GM08714 (cell line): ENCODE results near the gene PRKAR1A.

ENCODE experiments used
- H3K4me3 ChIP-seq: fragments of 200-500 bp; sonication (Bioruptor generic); 2 replicates; pipeline ENCODE4 v1.5.1; 2014; ENCODE audit warnings: mild to moderate bottlenecking, low read length, inconsistent platforms
- ZNF274 ChIP-seq: IDR thresholded peaks from 2 replicates; pipeline ENCODE4 v1.6.1; 2012; ENCODE audit warnings: mild to moderate bottlenecking, low read depth, low read length

Gene PRKAR1A

GRCh38 chr17:68542698-68543463 is 30.7 kb downstream of the PRKAR1A start:
- H3K4me3 ChIP-seq: no peak overlapping the region
- TF ChIP-seq ZNF274: no peak

DNA sequence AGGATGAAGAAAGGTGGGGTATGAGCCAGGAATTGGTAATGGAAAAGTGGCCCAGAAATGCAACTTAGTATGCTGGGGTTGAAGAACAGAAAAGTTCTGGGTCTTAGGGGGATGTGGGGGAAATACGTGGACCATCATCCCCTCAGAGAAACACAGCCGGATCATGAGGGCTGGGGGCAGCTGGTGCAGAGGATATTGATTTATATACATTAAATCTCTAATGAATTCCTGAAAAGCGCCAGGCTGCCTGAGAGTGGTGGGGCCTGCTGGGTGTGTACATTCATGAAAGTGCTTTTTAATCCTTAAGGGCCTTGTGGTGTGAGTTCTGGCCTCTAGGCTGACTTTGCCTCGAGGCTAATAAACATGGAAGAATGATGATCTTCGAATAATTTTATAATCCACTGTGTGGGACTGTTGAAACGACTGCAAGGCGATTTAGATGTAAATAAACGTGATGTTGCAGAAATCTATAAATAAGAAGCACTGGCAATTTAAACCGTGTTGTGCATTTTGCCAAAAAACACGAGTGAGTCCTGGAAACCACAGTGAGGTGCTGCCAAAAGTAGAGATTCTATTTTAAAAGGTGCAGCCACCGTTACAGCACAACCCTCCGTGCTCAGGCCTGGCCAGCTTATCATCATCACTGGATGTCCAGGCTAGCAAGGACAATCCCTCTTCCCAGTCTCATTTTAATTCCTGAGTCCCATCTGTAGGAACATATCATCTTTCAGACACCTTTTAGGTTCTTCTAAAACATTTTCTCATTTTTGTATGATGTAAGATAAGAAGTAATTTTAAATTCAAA is 32.1 kb downstream of the PRKAR1A start:
- H3K4me3 ChIP-seq: no peak overlapping the region
- TF ChIP-seq ZNF274: no peak

- TF ChIP-seq ZNF274: no peak
These were observed 44.3 kb downstream of the PRKAR1A start for GRCh38 chr17:68556551-68556950.

GRCh38 chr17:68559316-68559715 is 47.1 kb downstream of the PRKAR1A start:
- no peak overlapping the region for H3K4me3 ChIP-seq

More at GRCh38 chr17:68556551-68556950, 44.3 kb downstream of the PRKAR1A start:
- H3K4me3 ChIP-seq: no peak overlapping the region

DNA sequence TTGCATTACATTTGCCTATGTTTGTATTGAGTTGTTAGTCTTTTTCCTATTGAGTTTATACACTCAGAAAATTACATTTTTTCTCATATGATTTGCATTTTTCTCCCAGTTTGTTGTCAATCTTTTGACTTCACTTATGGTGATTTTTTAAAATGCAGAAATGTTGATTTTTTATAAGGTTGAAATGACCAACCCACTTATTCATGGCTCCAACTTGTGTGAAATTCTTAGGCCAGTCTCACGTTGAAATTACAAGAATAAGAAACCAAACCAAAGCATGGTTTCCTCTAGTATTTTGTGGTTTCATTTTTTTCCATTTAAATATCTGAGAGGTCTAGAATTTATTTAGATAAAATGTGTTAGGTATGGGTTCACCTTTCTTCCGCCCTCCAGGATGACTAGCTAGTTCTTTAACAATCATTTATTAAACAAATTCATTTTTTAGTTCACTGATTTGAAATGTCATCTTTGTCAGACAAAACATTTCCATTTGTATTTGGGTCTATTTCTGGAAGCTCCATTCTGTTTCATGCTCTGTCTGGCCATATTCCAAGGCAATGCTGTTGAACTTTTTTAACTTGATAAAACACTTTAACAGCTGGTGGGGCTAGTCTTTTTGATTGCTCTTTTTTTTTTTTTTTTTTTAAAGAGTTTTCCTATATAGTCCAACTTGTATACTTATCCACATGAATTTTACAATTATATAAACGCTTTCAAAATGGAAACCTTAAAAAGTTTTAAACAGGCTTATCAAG is 48.9 kb downstream of the PRKAR1A start:
- no peak for TF ChIP-seq ZNF274
- no peak overlapping the region for H3K4me3 ChIP-seq

More at GRCh38 chr17:68559316-68559715, 47.1 kb downstream of the PRKAR1A start:
- no peak for TF ChIP-seq ZNF274

GRCh38 chr17:68562736-68563135 is 50.5 kb downstream of the PRKAR1A start:
- no peak for TF ChIP-seq ZNF274
- H3K4me3 ChIP-seq: no peak overlapping the region

DNA sequence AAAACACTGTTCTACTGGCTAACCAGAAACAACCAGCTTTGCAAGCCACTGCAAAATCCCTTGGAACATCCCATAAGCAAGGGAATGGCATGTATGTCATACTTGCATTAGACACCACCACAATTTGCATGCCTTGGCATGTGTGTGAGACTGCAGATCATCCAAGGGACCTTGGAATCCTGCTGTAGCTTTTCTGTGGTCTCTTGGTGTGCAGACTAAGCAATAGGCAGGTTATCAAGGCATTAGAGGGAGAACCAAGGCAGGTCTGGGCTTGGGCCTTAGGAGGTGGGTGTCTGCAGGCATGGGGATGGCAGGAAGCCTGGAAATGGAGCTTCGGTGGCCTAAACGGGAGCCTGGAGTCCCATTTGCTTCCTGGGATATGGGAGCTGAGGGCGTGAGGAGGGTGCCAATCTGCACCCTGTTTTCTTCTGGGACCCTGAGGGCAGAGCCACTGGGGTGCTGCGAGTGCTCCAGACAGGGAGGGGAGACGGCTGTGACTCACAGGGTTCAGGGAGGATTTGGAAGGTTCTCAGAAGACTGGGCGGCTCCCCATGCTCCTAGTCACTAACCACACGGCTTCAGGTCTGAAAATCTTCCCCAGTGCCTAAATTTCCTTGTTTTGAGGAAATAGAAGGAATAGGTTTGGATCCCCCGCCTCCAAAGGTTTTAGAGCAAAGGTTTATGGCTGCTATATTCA is 52.3 kb downstream of the PRKAR1A start:
- H3K4me3 ChIP-seq: no peak overlapping the region
- TF ChIP-seq ZNF274: no peak

- no peak for TF ChIP-seq ZNF274
- no peak overlapping the region for H3K4me3 ChIP-seq
These were observed 53.6 kb downstream of the PRKAR1A start for GRCh38 chr17:68565661-68566441.

- no peak for TF ChIP-seq ZNF274
- no peak overlapping the region for H3K4me3 ChIP-seq
These were observed 54.2 kb downstream of the PRKAR1A start for GRCh38 chr17:68566442-68566738.

GRCh38 chr17:68567035-68567434 is 54.8 kb downstream of the PRKAR1A start:
- no peak for TF ChIP-seq ZNF274
- no peak overlapping the region for H3K4me3 ChIP-seq

DNA sequence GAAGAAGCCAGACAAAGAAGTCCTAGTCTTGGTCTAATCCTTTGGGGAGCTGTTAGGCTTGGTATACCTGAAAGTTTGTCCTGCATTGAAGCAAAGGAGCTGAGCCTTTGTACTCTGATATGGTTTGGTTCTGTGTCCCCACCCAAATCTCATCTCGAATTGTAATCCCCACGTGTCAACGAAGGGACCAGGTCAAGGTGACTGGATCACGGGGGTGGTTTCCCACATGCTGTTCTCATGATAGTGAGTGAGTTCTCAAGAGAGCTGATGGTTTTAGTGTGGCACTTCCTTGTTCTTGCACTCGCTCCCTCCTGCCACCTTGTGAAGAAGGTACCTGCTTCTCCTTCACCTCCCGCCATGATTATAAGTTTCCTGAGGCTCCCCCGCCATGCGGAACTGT is 55.4 kb downstream of the PRKAR1A start:
- TF ChIP-seq ZNF274: no peak
- no peak overlapping the region for H3K4me3 ChIP-seq

GRCh38 chr17:68568581-68568980 is 56.4 kb downstream of the PRKAR1A start:
- no peak overlapping the region for H3K4me3 ChIP-seq
- no peak for TF ChIP-seq ZNF274

DNA sequence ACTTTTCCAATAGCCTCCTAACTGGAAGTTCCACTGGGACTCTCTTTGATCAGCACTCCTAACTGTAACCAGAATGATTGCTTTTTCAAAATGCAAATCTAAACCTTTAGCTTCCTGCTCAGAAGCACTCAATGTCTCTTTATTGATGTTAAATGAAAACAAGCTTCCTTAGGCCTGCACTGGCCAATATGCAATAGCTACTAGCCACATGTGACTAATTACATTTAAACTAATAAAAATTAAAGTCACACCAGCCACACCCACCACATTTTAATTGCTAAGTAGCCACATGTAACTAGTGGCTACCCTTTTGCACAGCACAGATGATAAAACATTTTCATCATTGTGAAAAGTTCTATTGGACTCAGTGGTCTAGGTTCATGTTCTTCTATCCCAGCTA is 57.1 kb downstream of the PRKAR1A start:
- no peak for TF ChIP-seq ZNF274
- H3K4me3 ChIP-seq: no peak overlapping the region
